Measurements from ENCODE around the gene GNA14.

DNA sequence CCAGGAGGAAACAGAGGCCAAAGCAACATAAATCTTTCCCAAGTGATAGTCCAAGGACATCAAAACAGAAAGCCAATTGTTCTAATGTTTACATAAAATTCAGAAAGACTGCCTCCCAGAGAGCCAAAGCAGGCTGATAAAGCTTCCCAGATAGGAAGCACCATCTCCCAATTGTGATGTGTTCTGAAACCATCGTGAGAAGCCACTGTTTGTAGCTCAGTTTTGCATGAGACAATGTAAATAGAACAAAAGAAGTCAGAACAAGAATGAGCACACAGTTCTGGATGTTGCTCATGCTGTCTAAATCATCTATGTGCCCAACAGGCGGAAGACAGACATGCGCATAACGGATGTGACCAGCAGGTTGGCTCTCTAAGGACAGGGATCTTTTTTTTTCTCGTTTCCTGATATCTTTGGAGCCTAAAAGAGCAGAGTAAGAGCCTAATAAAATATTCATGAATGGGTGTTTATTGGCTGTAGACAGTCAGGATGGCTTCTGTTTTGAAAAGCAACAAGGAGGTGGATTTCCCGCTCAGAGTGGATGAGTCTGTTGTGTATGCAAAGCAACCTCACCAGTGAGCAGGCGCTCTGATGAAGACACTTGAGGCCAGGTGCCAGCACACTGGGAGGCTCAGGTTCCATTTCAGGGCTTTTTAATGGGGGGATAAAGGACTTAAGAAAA, 113.6 kb downstream of the GNA14 start:
- no peak for TF ChIP-seq POLR2AphosphoS5 (IDR thresholded peaks at IDR 0.05; ENCODE audit: insufficient read depth in 1 of 2, low read depth in 1 of 2)
- TF ChIP-seq POLR2A (IDR thresholded peaks at IDR 0.05): no peak
- TF ChIP-seq, protein P1, sequence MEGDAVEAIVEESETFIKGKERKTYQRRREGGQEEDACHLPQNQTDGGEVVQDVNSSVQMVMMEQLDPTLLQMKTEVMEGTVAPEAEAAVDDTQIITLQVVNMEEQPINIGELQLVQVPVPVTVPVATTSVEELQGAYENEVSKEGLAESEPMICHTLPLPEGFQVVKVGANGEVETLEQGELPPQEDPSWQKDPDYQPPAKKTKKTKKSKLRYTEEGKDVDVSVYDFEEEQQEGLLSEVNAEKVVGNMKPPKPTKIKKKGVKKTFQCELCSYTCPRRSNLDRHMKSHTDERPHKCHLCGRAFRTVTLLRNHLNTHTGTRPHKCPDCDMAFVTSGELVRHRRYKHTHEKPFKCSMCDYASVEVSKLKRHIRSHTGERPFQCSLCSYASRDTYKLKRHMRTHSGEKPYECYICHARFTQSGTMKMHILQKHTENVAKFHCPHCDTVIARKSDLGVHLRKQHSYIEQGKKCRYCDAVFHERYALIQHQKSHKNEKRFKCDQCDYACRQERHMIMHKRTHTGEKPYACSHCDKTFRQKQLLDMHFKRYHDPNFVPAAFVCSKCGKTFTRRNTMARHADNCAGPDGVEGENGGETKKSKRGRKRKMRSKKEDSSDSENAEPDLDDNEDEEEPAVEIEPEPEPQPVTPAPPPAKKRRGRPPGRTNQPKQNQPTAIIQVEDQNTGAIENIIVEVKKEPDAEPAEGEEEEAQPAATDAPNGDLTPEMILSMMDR (IDR thresholded peaks at IDR 0.05): no peak
